HG02852 (cell line): ENCODE results near the gene CDH22.

Experiments used
- ATAC-seq: cut with Tn5 transposase; IDR thresholded peaks from one replicate; pipeline ENCODE4 v1.9.1; 2021; ENCODE audit warnings: mild to moderate bottlenecking, moderate library complexity; ENCODE audit not compliant: unreplicated experiment

The CDH22 gene

GRCh38 chr20:46204594-46205186 lies 103.6 kb downstream of the CDH22 start:
- no peak for ATAC-seq

DNA sequence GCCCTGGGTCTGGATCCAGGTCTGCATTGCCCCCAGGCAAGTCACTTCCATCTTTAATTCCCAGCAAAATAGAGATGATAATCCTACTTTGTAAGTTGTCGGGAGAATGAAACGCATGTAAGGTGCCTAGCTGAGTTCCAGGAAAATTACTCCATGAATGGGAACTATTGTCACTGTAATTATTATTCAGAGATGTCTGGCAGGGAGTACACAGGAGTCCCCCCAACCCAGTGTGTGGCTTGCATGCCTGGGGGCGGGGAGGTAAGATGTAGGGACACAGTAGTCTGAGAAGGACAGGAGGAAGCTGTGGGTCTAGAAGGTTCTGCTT lies 104.8 kb downstream of the CDH22 start:
- ATAC-seq = no peak

DNA sequence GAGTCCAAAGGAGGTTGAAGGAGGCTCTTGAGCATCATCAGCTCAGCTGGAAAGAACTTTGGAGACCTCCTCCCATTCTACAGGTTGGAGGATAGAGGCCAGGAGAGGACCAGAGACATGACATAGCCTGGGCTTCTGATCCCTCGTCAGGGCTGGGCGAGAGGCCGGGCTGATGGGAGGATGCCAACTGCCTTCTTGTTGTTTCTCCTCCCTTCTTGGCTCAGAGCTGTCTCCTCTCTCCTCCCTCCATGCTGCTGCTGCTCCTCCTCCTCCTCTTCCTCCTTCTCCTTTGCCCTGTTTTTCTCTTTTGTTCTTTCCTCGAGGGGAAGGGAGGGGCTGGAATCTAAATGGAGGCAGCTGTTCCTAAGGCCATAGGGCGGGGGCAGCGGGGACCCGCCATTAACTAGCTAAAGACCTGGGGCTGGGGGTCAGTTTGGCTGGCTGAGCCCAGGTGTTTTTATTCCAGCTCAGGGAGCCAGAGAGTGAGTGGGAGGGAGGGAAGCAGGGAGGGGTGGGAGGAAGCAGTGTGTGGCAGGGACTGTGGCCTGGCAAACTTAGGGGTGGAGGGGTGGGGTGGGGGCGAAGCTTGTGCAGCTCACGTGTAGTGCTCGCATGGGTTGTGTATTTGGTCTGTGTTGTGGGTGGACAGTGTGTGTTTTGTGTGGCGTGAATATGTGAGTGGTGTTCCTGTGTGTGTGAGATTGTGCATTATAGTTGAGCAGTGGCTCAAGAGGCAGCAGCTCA lies 105.4 kb downstream of the CDH22 start:
- ATAC-seq = no peak

DNA sequence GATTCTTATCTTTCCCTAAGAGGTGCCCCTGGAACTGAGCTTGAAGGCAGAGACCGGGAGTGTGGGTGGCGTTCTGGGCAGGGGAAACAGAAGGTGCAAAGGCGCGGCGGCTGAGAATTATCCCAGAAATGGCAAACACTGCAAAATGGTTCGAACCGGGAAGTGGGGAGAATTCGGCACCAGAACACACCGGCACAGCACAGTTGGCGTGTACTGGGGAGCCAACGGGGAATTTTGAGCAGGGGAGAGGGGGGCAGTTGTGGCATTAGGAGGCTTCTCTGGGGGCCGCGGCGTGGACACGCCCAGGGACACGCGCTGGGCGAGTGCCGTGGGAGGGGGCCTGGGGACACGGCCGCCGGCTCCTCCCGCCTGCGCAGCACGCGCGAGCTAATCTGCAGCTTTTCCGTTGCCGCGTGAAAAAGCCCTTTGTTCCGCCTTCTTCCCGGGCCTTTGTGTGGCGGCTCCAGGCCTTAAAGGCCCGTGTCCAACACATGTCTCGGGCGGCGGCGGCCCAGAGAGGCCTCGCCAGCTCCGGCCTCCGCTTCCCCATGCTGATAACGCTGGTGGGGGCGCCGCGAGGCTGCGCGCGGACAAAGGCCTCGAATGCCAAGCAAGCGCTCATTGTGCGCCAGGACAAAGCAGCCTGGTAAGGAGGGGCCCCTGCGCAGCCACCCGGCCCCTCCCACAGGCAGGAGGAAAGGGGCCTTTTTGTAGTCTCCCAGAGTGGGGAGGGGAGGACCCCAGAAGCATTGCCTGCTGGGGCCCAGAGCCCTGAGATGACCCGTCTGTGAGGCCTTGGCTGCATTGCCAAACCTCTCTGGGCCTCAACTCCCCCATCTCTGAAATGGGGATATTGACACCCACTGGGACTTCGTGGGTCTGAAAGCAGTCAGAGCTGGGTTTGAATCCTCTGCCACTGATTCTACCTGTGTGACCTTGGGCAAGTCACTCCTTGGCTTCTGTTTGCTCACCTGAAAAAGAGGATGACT lies 107.4 kb downstream of the CDH22 start:
- ATAC-seq = no peak

GRCh38 chr20:46199198-46199597 lies 109.1 kb downstream of the CDH22 start:
- ATAC-seq = no peak

DNA sequence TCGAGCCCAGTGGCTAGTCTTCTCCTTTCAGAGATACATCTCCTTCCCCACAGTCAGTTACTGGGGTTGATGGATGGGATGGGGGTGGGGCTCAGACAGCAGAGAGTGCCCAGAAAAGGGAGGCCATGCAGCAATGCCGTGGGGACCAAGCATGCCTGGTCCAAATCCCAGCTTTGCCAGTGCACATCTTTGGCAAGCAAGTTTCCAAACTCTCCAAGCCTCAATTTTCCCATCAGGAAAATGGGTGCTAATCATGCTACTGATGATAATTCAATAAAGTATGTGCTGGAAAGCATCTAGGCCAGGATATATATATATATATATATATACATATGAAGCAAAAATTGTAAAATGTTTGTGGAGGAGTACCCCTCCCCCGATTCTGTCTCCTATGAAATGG lies 111.3 kb downstream of the CDH22 start:
- ATAC-seq = no peak

DNA sequence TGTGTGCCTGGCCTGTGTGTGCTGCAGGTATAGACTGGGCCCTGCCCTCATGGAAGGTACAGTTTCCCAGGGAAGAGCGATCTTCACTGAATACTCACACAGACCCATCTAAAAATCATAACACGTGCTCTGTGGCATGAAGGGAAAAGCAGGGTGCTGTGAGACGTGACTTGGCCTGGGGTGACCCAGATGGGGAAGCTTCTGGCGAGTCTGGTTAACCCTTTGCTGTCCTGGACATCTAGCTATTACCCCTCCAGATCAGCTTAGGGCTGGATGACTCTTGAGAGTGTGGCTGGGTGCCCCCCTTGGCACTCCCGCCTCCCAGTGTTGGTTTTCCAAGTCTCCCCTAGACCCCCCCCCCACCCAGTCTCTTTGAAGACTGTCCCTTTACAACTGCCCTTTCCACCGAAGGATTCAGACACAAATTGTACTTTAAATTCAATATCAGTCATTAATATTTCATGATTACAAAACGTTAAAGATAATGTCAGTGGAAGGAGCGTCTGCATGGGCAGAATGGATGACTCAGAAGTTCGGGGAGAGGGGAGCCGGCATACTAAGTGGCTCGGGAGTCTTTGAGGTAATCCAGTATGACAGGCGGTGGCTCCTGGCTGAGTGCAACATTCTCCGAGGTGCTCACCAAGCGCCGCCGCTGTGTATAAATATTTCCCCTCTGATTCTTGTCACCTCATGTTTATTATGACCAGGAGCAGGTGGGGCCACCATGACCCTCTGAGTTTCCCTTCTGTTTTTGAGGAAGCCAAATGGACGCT lies 112.8 kb downstream of the CDH22 start:
- no peak for ATAC-seq

GRCh38 chr20:46194409-46194808 lies 113.9 kb downstream of the CDH22 start:
- no peak for ATAC-seq

GRCh38 chr20:46192376-46192944 lies 115.8 kb downstream of the CDH22 start:
- ATAC-seq = no peak

- no peak for ATAC-seq
These were observed 116.7 kb downstream of the CDH22 start for GRCh38 chr20:46191611-46192010.

GRCh38 chr20:46191168-46191540 lies 117.1 kb downstream of the CDH22 start:
- no peak for ATAC-seq

DNA sequence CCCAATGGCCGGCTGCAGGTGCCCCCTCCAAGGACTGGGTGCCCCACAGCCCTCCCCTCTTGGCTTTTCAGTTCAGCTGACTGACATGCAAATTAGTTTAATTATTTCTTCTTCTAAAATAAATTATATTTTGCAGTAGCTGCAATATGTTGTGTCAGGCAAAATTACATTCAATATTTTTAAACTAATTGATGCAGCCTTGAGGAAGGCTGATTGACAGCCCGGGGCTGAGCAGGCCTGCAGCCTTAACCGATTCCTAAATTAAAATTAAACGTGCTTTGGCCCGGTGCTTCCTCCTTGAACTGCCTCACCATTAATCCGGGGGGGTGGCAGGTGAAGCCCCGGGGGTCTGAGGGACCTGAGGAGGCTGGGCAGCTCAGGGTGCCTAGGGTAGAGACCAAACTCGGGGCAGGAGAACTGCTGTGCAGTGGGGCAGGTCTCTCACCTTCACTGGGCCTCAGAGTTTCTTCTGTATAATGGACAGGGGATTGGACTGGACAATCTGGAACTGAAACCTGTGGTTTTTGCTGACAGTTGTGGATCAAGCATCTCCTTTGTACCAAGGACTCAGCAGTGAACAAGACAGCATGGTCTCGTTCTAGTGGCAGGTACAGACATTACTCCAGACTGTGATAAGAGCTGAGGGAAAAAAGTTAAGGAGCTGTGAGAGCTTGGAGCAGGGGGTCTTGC lies 117.7 kb downstream of the CDH22 start:
- ATAC-seq = no peak

DNA sequence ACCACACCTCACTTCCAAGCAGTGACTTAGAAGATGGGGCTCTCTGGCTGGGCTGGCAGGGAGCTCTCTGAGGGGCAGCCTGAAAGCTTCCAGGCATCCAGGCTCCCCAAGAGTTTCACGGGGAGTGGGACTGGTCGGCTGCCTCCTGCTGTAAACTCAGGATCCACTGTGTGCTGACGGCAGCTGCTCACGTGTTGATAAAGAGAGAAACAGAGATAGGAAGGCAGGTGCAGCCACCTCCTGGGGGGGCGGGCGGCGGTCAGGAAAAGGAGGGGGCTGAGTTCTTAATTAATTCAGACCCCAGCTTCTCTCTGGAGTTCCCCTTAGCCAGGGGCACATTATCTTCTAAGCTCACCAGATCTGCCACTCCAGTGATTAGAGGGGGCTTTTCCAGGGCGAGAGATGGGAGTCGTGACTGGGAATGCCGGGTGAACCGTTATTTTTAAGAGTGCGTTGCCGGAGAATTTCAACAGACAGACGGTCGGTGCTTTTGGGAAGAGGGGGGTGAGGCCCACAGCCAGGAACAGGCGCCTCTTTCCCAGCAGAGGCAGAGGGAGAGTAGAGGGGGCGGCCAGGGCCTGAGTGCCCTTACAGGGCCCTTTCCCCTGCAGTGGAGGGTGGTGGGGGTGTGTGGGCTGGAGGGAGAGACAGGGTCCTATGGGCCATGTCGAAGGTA lies 119.3 kb downstream of the CDH22 start:
- ATAC-seq = no peak

DNA sequence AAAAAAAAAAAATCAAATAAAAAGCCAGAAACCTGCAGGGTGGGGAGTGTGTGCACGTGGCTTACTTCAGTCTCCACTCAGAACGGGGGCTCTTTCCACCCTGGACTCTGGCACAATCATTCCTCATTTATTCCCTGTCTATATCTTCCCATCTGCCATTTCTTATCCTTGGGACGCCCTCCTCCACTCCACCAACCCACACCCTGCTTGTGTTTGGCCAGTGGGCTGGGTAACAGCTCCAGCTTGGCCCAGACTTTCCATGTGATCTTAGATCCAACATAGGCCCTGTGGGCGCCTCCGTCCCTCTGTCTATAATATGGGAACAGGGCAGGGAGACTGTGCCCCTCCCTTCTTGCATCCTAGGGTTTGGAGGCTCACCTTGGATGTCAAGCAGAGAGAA lies 122.1 kb downstream of the CDH22 start:
- no peak for ATAC-seq

GRCh38 chr20:46185353-46185752 lies 122.9 kb downstream of the CDH22 start:
- ATAC-seq = no peak

GRCh38 chr20:46183768-46184167 lies 124.5 kb downstream of the CDH22 start:
- no peak for ATAC-seq

DNA sequence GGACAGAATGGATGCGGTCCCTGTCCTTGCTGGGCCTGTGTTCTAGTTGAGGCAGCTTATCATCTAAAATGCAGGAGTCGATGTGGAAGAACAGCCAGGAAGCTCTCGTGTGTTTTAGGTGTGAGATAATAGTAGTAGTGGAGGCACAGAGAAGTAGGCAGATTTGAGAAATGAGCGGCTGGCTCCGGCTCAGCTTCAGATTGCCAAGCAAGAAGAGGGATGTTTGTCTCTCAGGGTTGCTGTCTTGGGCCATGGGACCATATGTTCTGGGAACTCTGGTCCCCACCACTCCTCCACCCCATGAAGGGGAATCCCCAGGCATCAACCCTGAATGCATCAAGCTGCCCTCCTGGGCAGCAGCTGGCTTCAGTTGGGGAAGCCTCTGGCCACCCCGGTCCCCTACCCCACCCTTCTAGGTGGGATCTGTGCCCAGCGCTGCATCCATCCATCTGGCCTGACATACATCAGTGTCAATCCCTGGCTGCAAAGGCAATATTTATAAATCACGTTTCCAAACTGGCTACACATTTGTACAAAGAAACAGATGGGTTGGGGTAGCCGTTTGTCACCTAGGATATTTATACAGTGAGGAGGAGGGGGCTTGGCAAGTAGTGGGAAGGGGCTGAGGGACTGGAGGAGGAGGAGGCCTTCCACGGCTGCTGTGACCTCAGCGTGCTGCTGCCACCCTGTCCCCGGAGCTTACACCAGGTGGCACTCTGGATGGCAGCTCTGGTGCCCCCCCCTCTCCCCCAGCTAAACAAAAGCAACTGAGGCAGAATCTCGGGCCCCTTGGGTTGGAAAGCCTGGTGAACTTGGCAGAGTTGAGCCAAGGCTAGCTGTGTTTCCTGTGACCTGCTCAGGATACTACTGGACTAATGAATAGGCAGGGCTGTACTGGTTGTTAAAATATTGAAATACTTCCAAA lies 125.8 kb downstream of the CDH22 start:
- no peak for ATAC-seq

- no peak for ATAC-seq
These were observed 128.4 kb downstream of the CDH22 start for GRCh38 chr20:46179862-46180261.

- no peak for ATAC-seq
These were observed 129.4 kb downstream of the CDH22 start for GRCh38 chr20:46178891-46179290.
